Psoas muscle (tissue), 8 donors: ENCODE measurements around the gene PPCS. TPM values are rescaled to one million over a fixed set of nuclear protein-coding genes. Genes with fewer than 3 reads are reported as not detected.

Experiments used
- ATAC-seq, 4 donors: fragments of 200-7000 bp; cut with Tn5 transposase; one replicate each; pipeline ENCODE4 v1.9.1; 2020; ENCODE audit warnings: moderate library complexity in 3 of 4, mild to moderate bottlenecking in 2 of 4
- DNase-seq, 2 donors: peaks; one replicate each; pipeline ENCODE4 v3.0.0-alpha.2; 2020
- H3K27ac ChIP-seq: fragments of 200-600 bp; one replicate; pipeline ENCODE4 v1.8.0; 2022
- H3K27me3 ChIP-seq, 3 donors: fragments of 200-600 bp in 1 of 3; one replicate each; pipeline versions ENCODE4 v1.6.1 to v1.8.0; 2013 to 2022; ENCODE audit warnings: low read length in 2 of 3, mild to moderate bottlenecking in 2 of 3, moderate library complexity in 1 of 3; ENCODE audit not compliant: insufficient read depth in 3 of 3
- H3K36me3 ChIP-seq, 2 donors: fragments of 200-600 bp in 1 of 2; one replicate each; pipeline versions ENCODE4 v1.6.1 to v1.8.0; 2013 to 2022; ENCODE audit warnings: low read depth in 1 of 2, mild to moderate bottlenecking in 1 of 2, moderate library complexity in 1 of 2; ENCODE audit not compliant: insufficient read depth in 1 of 2
- H3K4me1 ChIP-seq: fragments of 200-600 bp; one replicate; pipeline ENCODE4 v1.8.0; 2022
- H3K4me3 ChIP-seq: fragments of 200-600 bp; one replicate; pipeline ENCODE4 v1.8.0; 2022; ENCODE audit warnings: mild to moderate bottlenecking
- H3K9me3 ChIP-seq: fragments of 200-600 bp; one replicate; pipeline ENCODE4 v1.8.0; 2022
- WGBS, 3 donors: extraction: QIAGEN DNeasy Blood & Tissue Kit; methylation state at CpG; one replicate each; pipeline versions ENCODE4 v1.1.6 to v1.1.7; 2013; 5-methylcytosine and 5-hydroxymethylcytosine counted together
- intact Hi-C, 2 donors: fragments of 100-400 bp; cut with DNase I; formaldehyde crosslinking; loops; one replicate each; pipeline versions ENCODE4 v1.11.0 to v1.14.2; 2022
- polyA plus RNA-seq, 3 donors: library from polyadenylated mRNA; stranded (reverse); fragments of 200-250 nt; gene quantifications; one replicate each; pipeline ENCODE4 v1.2.3, GENCODE V29; 2013
- total RNA-seq, 4 donors: library from RNA; stranded (reverse); fragmentation: NEBNext Ultra II Directional in 2 of 4; extraction: Animal tissue kit (Norgen Biotek cat#: 25700) in 2 of 4; gene quantifications; one replicate each; pipeline versions ENCODE4 v1.2.1 to v1.2.4, GENCODE V29; 2021 to 2023
- TF ChIP-seq, protein P1 (sequence below): fragments of 200-600 bp; IDR thresholded peaks from one replicate; pipeline ENCODE4 v1.8.0; 2022; ENCODE audit warnings: antibody characterized with exemption
- donor health status: healthy with polysubstance abuse.
- donor health status: DM: no; HTN: no; CAD: no; lungs with moderate emphysema.
- donor health status: Bipolar disorder and iron deficiency.
- donor health status: healthy.
- donor health status: DM: yes; HTN: yes; CAD: no.
- donor health status: DM: no; HTN: no; CAD: no.
- donor health status: DM: no; HTN: no; CAD: no.
- donor health status: DM: yes; HTN: yes; CAD: no.

The PPCS gene
- total and polyA plus RNA-seq, 7 donors = 26.1 to 62.9 (median 40.8) TPM

DNA sequence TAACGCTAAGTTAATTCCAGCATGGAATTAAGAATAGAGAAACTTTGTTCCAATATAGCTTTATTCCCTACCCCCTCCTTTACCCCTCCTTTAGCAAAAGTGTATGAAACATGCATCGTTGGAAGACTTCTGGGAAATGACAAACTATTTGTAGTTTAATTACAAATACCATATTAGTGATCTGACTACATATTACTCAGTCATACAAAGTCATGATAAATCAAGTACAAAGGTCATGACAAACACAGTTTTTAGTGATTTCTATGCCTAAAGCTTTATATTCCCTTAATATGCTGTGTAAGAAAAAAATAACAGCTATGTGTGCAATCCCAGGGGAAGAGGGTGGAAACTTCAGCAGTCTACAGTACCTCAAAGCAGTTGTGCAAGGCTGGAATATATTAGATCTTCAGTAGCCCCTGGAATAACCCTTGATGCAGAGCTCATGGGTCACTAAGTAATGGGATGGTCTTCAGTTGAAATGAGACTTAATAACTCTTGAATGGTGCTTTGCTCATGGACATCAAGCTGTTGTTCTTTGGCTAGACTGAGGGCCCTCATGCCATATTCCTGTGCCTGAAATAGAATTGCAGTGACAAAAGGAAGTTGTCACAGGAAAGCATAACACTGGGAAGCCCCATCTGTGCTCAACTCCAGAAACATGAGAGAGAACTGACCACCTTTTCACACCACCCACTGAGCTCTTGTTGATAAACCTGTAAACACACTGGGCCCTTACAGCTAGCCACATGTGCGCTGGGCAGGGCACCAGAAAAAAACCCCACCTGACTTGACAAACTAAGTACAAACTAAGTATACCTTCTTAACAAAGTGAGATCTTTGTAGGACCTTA is 25.8 kb upstream of the PPCS start:
- TF ChIP-seq, protein P1, sequence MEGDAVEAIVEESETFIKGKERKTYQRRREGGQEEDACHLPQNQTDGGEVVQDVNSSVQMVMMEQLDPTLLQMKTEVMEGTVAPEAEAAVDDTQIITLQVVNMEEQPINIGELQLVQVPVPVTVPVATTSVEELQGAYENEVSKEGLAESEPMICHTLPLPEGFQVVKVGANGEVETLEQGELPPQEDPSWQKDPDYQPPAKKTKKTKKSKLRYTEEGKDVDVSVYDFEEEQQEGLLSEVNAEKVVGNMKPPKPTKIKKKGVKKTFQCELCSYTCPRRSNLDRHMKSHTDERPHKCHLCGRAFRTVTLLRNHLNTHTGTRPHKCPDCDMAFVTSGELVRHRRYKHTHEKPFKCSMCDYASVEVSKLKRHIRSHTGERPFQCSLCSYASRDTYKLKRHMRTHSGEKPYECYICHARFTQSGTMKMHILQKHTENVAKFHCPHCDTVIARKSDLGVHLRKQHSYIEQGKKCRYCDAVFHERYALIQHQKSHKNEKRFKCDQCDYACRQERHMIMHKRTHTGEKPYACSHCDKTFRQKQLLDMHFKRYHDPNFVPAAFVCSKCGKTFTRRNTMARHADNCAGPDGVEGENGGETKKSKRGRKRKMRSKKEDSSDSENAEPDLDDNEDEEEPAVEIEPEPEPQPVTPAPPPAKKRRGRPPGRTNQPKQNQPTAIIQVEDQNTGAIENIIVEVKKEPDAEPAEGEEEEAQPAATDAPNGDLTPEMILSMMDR = no peak

DNA sequence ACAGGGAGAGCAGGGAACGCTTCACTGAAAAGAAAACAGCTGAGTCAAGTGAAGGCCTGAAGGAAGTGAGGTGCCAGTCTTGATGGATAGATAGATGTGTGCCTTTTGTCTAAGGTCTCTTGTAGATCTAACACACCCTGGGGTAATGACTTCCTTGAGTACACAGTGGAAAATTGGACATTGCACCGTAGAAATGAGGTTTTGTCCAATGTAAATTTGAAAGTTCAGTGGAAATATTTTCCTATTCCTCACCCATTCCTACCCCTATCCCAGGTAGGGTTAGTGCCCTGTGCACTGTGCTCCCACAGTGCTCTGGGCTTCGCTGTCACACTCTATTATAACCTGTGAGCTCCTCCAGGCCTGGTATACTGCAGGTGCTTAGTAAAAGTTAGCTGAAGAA is 24.8 kb upstream of the PPCS start:
- 82 to 90% (median 83%) methylated on average over 3 of the region's 3 CpGs for WGBS, 3 donors
- no peak for ATAC-seq
- intact Hi-C loops = no loop called here

More for the DNA sequence above, 25.8 kb upstream of the PPCS start:
- Histone ChIP-seq H3K4me1 (no peaks in the 10 kb centered on the region), H3K27me3 (no peaks in the 10 kb centered on the region), H3K27ac (no peak overlapping the region), H3K4me3 (no peak overlapping the region), H3K9me3 (no peaks in the 10 kb centered on the region), H3K36me3 (no peaks in the 10 kb centered on the region)
- ATAC-seq (no peak), DNase-seq (no peak)
- WGBS, 3 donors = 81 to 89% (median 82%) methylated on average over 3 of the region's 3 CpGs
- intact Hi-C loops = no loop called here

DNA sequence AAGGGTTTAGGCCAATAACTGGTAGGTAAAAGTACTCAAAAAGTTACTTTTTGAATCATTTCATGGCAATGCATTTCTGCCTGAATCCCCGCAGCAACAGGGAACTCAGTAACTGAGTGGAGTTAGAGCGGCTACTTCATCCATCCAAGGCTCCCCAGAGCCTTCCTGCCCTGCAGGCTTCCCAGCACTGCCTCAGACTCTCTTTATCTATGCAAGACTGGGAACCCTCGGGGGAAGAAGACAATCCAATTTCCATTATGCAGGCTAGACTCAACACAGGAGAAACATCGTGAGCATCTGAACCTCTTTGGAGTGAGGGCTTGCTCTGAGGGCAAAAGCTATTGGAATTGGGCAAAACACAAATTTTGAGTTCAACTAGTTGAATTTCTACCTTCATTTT is 23.6 kb upstream of the PPCS start:
- no peak overlapping the region for H3K27ac ChIP-seq
- intact Hi-C loops = no loop called here
- 83 to 86% (median 85%) methylated on average over 4 of the region's 4 CpGs for WGBS, 3 donors
- DNase-seq (no peak), ATAC-seq (no peak)
- no peaks in the 10 kb centered on the region for H3K36me3 ChIP-seq
- no peaks in the 10 kb centered on the region for H3K27me3 ChIP-seq
- H3K9me3 ChIP-seq = no peaks in the 10 kb centered on the region
- H3K4me3 ChIP-seq = no peak overlapping the region
- no peaks in the 10 kb centered on the region for H3K4me1 ChIP-seq
- TF ChIP-seq, protein P1 = no peak

More for the DNA sequence above, 24.8 kb upstream of the PPCS start:
- Histone ChIP-seq H3K27me3 (no peaks in the 10 kb centered on the region), H3K4me1 (no peaks in the 10 kb centered on the region), H3K4me3 (no peak overlapping the region), H3K36me3 (no peaks in the 10 kb centered on the region), H3K9me3 (no peaks in the 10 kb centered on the region), H3K27ac (no peak overlapping the region)
- TF ChIP-seq, protein P1 = no peak
- DNase-seq = no peak

DNA sequence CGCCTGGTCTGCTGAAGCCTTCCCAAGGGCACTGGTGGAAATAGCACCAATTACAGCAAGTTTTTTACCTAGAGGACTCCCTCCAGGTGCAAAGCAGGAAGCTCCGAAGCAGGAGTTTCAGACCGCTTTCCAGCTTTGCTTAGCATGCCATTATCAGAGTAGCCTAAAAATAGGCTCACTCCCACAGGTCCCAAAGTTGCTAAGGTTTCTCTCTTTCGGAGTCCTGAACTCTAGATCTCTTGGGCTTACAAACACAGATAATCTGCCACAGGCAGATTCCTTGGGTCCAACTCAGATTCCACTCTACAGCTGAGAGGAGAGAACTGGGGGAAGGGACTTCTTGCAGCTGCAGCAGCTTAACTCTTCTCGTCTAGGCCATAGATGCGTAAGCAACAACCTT is 23.0 kb upstream of the PPCS start:
- TF ChIP-seq, protein P1 = no peak
- Histone ChIP-seq H3K36me3 (no peaks in the 10 kb centered on the region), H3K9me3 (no peaks in the 10 kb centered on the region), H3K4me3 (no peak overlapping the region), H3K27me3 (no peaks in the 10 kb centered on the region), H3K4me1 (no peaks in the 10 kb centered on the region), H3K27ac (no peak overlapping the region)
- ATAC-seq (no peak), DNase-seq (no peak)
- 73 to 78% (median 76%) methylated on average over 6 of the region's 6 CpGs for WGBS, 3 donors
- intact Hi-C loops = no loop called here
